Renal cortical epithelial cell (primary cell): ENCODE results near the gene TPO. TPM values are rescaled to one million over a fixed set of nuclear protein-coding genes. Genes with fewer than 3 reads are reported as not detected.
"Not testable (repeated sequence)": the region's sequence is repeated elsewhere in the genome, so short reads cannot be mapped to it uniquely, and the experiment has no call there.

Experiments used
- DNase-seq: peaks from one replicate; pipeline ENCODE4 v3.0.0-alpha.2; 2011; ENCODE audit warnings: low read depth
- total RNA-seq: library from RNA; depleted of rRNA; stranded (reverse); fragments of >200 nt; gene quantifications from 2 replicates; pipeline ENCODE4 v1.2.3, GENCODE V29; 2014

Gene TPO
- total RNA-seq, 1 donor from 2014 or later = not detected

- DNase-seq = no peak
Measured at GRCh38 chr2:1501991-1502390, 88.7 kb downstream of the TPO start.

GRCh38 chr2:1502891-1503304, 89.6 kb downstream of the TPO start:
- no peak for DNase-seq

GRCh38 chr2:1503471-1504310, 90.4 kb downstream of the TPO start:
- DNase-seq = no peak

- no peak for DNase-seq
Measured at GRCh38 chr2:1504311-1504750, 91.1 kb downstream of the TPO start.

- no peak for DNase-seq
Measured at GRCh38 chr2:1505031-1505441, 91.8 kb downstream of the TPO start.

- no peak for DNase-seq
Measured at GRCh38 chr2:1509271-1510065, 96.2 kb downstream of the TPO start.

GRCh38 chr2:1510176-1510575, 96.9 kb downstream of the TPO start:
- no peak for DNase-seq

GRCh38 chr2:1511455-1511854, 98.2 kb downstream of the TPO start:
- no peak for DNase-seq

- DNase-seq = no peak
Measured at GRCh38 chr2:1512321-1513289, 99.3 kb downstream of the TPO start.

- DNase-seq = no peak
Measured at GRCh38 chr2:1514391-1515072, 101.3 kb downstream of the TPO start.

- DNase-seq = no peak
Measured at GRCh38 chr2:1515073-1515430, 101.8 kb downstream of the TPO start.

- DNase-seq = no peak
Measured at GRCh38 chr2:1515986-1516797, 102.9 kb downstream of the TPO start.

- no peak for DNase-seq
Measured at GRCh38 chr2:1516798-1517060, 103.5 kb downstream of the TPO start.

GRCh38 chr2:1517291-1517690, 104.0 kb downstream of the TPO start:
- DNase-seq = not testable (repeated sequence)

- no peak for DNase-seq
Measured at GRCh38 chr2:1517786-1518185, 104.5 kb downstream of the TPO start.

GRCh38 chr2:1518331-1518803, 105.1 kb downstream of the TPO start:
- no peak for DNase-seq

- DNase-seq = no peak
Measured at GRCh38 chr2:1518867-1519530, 105.7 kb downstream of the TPO start.

GRCh38 chr2:1521191-1521877, 108.1 kb downstream of the TPO start:
- DNase-seq = no peak
